ENCODE results near the gene KRT13. TPM values are rescaled to one million over a fixed set of nuclear protein-coding genes. Genes with fewer than 3 reads are reported as not detected.

KRT13 gene
- total and polyA plus RNA-seq, 2 donors (not counting 3 experiments of a cell fraction or from before 2014, with no cell fraction given), result not detected

DNA sequence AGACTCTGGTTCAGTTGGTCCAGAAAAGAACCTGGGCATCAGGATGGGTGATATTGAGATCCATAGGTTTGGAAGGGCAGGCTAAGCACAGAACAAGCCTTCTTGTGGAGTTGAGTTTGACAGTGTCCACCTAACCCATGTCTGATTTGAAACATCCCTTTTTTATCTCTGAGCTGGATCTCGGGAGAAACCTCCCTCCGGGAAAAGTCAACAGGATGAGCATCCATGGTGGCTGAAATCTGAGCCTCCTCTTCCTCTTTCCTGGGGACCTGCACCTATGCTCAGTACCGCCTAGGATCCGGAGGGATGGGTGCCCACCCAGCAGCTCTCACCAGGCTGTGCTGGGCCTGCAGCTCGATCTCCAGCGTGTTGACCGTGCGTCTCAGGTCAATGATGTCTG is 41.7 kb downstream of the KRT13 start:
- intact Hi-C loops (cut with micrococcal nuclease) (no loop called here), dilution Hi-C loops (cut with MboI; ENCODE audit: extremely low pct_ligation_motif_present, low sequenced_read_pairs) (no loop called here)
- no peak overlapping the region for H2AFZ ChIP-seq (ENCODE audit: low read depth, low read length)
- no peaks in the 10 kb centered on the region for H3K79me2 ChIP-seq (ENCODE audit: control insufficient read depth, insufficient read depth, low read length)
- POLR2A ChIA-PET, result no interaction called here
- no peaks in the 10 kb centered on the region for H3K9me3 ChIP-seq (replicated peaks; ENCODE audit: control insufficient read depth, insufficient read depth, low read length)
- no peaks in the 10 kb centered on the region for H3K4me1 ChIP-seq (ENCODE audit: control insufficient read depth, extremely low read depth, insufficient read depth, low read length)
- DNase-seq (ENCODE audit: low read depth, low spot score) (no peak), FAIRE-seq (no peak)
- H3K27ac ChIP-seq (ENCODE audit: insufficient read depth, low read depth, low read length), result no peak overlapping the region
- no peaks in the 10 kb centered on the region for H3K9me1 ChIP-seq (replicated peaks; ENCODE audit: control insufficient read depth, extremely low read depth, insufficient read depth, low read length)
- no peak overlapping the region for H3K4me3 ChIP-seq (replicated peaks in 1 of 3; ENCODE audit: insufficient read depth in 1 of 3, low read depth in 1 of 3, low read length in 3 of 3)
- H3K4me2 ChIP-seq (ENCODE audit: insufficient read depth, low read length), result no peak overlapping the region
- H3K27me3 ChIP-seq (ENCODE audit: control insufficient read depth in 2 of 2, insufficient read depth in 2 of 2, low read length in 2 of 2), result peaks cover 2 to 9% of the 10 kb centered on the region in 2 experiments
- BruUV-seq (replicated peaks), result no TSS peak
- no peak overlapping the region for H3K9ac ChIP-seq (replicated peaks; ENCODE audit: extremely low read depth, insufficient read depth, low read length)
- no peaks in the 10 kb centered on the region for H4K20me1 ChIP-seq (replicated peaks; ENCODE audit: control insufficient read depth, extremely low read depth, insufficient read depth, low read length)
- CTCF ChIA-PET, result interaction anchor here (1.0 kb wide), 1 partner anchor 85 kb away, joined by 4 read pairs; no protein-coding TSS in a partner anchor
- no peaks in the 10 kb centered on the region for H3K36me3 ChIP-seq (ENCODE audit: control insufficient read depth in 2 of 2, extremely low read depth in 1 of 2, insufficient read depth in 2 of 2, low read length in 2 of 2)
- no peak for TF ChIP-seq MAX (IDR thresholded peaks at IDR 0.05; ENCODE audit: insufficient read depth, insufficient read length)
- TF ChIP-seq GATA2 (IDR thresholded peaks at IDR 0.05; ENCODE audit: insufficient read depth, insufficient read length, low read depth, low read length), result no peak
- TF ChIP-seq, protein P1, sequence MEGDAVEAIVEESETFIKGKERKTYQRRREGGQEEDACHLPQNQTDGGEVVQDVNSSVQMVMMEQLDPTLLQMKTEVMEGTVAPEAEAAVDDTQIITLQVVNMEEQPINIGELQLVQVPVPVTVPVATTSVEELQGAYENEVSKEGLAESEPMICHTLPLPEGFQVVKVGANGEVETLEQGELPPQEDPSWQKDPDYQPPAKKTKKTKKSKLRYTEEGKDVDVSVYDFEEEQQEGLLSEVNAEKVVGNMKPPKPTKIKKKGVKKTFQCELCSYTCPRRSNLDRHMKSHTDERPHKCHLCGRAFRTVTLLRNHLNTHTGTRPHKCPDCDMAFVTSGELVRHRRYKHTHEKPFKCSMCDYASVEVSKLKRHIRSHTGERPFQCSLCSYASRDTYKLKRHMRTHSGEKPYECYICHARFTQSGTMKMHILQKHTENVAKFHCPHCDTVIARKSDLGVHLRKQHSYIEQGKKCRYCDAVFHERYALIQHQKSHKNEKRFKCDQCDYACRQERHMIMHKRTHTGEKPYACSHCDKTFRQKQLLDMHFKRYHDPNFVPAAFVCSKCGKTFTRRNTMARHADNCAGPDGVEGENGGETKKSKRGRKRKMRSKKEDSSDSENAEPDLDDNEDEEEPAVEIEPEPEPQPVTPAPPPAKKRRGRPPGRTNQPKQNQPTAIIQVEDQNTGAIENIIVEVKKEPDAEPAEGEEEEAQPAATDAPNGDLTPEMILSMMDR (IDR thresholded peaks at IDR 0.05; ENCODE audit: extremely low read depth in 1 of 2, insufficient read depth in 1 of 2, low read depth in 1 of 2, low read length in 2 of 2), result no peak
- no peak for TF ChIP-seq POLR2AphosphoS5 (IDR thresholded peaks at IDR 0.05; ENCODE audit: insufficient read depth, low read depth, low read length)
- TF ChIP-seq JUN (IDR thresholded peaks at IDR 0.05; ENCODE audit: borderline replicate concordance, insufficient read depth, insufficient read length, low read depth), result no peak
- no peak for TF ChIP-seq POLR2A (IDR thresholded peaks at IDR 0.05; ENCODE audit: low read depth, low read length)
